HG03521 (cell line): ENCODE results near the gene PCDH18.

Source experiments
- ATAC-seq: cut with Tn5 transposase; IDR thresholded peaks from one replicate; pipeline ENCODE4 v1.9.1; 2021; ENCODE audit warnings: mild to moderate bottlenecking, moderate library complexity; ENCODE audit not compliant: unreplicated experiment

Gene PCDH18

DNA sequence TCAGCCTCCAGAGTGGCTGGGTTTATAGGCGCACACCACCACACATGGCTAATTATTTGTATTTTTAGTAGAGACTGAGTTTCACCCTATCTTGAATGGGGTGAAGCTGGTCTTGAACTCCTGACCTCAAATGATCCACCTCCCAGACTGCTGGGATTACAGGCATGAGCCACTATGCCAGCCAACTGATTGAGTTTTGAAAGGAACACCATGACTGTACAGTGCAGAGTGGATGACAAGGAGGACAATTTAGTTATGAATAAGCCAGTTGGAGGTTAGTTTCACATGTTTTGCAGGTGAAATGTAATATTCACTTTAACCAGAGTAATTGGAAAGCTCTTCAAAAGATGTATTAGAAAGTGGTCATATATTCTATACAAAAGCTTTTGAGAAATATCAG is 60.8 kb downstream of the PCDH18 start:
- no peak for ATAC-seq

DNA sequence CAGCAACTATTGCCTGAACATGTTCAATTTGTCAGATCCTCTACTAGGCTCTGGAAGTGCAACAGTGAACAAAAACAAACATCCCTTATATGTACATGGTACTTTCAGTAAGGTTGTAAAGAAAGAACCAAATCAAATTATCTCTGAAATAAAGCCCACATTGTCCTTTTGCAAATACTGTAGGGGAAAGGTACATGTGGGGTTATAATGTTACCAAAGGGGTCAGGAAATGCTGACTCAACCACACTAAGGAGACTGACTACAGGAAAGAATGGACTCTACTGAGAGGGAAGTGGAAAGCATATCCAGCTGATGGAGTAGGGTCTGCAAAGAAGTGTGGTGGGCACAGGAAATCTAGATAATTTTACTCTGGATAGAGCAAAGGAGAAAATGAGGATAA is 61.5 kb downstream of the PCDH18 start:
- no peak for ATAC-seq
